ENCODE measurements around the gene KCNJ18. TPM values are rescaled to one million over a fixed set of nuclear protein-coding genes. Genes with fewer than 3 reads are reported as not detected.
"Not testable (repeated sequence)": the region's sequence is repeated elsewhere in the genome, so short reads cannot be mapped to it uniquely, and the experiment has no call there.

The KCNJ18 gene
- total RNA-seq, 4 donors from 2014 or later = not detected

GRCh38 chr17:21689604-21690003 lies 2.7 kb upstream of the KCNJ18 start:
- intact Hi-C loops (cut with DNase I; ENCODE audit: low total_unique reads) = no loop called here
- no peaks in the 10 kb centered on the region for H3K36me3 ChIP-seq
- no peaks in the 10 kb centered on the region for H3K9me3 ChIP-seq
- no peak overlapping the region for H3K4me3 ChIP-seq
- H3K27me3 ChIP-seq = no peaks in the 10 kb centered on the region
- H3K27ac ChIP-seq = no peak overlapping the region
- 64 to 72% methylated on average over 4 to 7 of the region's 7 CpGs for WGBS, 2 donors (ENCODE audit: low coverage in 1 of 2)
- no peak for DNase-seq
- in situ Hi-C loops (cut with MboI; ENCODE audit: low pct_ligation_motif_present in 1 of 4, low pct_unique_long_range_greater_than_20kb in 1 of 4, low sequenced_read_pairs in 3 of 4) = loop anchor here (5.0 to 10.0 kb wide), 2 partner anchors 285 to 287 kb away; no protein-coding TSS in a partner anchor
- no peaks in the 10 kb centered on the region for H3K4me1 ChIP-seq
- no peak for TF ChIP-seq POLR2A (IDR thresholded peaks at IDR 0.05)
- TF ChIP-seq POLR2AphosphoS5 (IDR thresholded peaks at IDR 0.05) = no peak
- no peak for TF ChIP-seq EP300 (IDR thresholded peaks at IDR 0.05; ENCODE audit: low read depth)
- TF ChIP-seq CTCF (IDR thresholded peaks at IDR 0.05) = no peak

- H3K36me3 ChIP-seq; in situ Hi-C loops (cut with MboI; ENCODE audit: low pct_ligation_motif_present in 1 of 4, low pct_unique_long_range_greater_than_20kb in 1 of 4, low sequenced_read_pairs in 3 of 4); intact Hi-C loops (cut with DNase I; ENCODE audit: low total_unique reads); H3K27ac ChIP-seq; H3K4me3 ChIP-seq; H3K4me1 ChIP-seq; H3K9me3 ChIP-seq; H3K27me3 ChIP-seq; DNase-seq: not testable (repeated sequence)
- WGBS, 2 donors (ENCODE audit: low coverage in 1 of 2) = 50 to 57% methylated on average over 1 to 2 of the region's 2 CpGs
Observed at GRCh38 chr17:21690811-21691210, 1.5 kb upstream of the KCNJ18 start.

- H3K36me3 ChIP-seq; H3K9me3 ChIP-seq; H3K4me3 ChIP-seq; H3K4me1 ChIP-seq; H3K27ac ChIP-seq; intact Hi-C loops (cut with DNase I; ENCODE audit: low total_unique reads); DNase-seq; H3K27me3 ChIP-seq; in situ Hi-C loops (cut with MboI; ENCODE audit: low pct_ligation_motif_present in 1 of 4, low pct_unique_long_range_greater_than_20kb in 1 of 4, low sequenced_read_pairs in 3 of 4): not testable (repeated sequence)
- 88% methylated on average over 6 of the region's 6 CpGs; no CpG with 5 or more reads in 1 of the 2 donors for WGBS, 2 donors (ENCODE audit: low coverage in 1 of 2)
Observed at GRCh38 chr17:21691481-21691880, 842 bp upstream of the KCNJ18 start.

GRCh38 chr17:21692704-21693065 lies 362 bp downstream of the KCNJ18 start:
- H3K9me3 ChIP-seq; H3K27ac ChIP-seq; H3K4me1 ChIP-seq; H3K4me3 ChIP-seq; in situ Hi-C loops (cut with MboI; ENCODE audit: low pct_ligation_motif_present in 1 of 4, low pct_unique_long_range_greater_than_20kb in 1 of 4, low sequenced_read_pairs in 3 of 4); H3K27me3 ChIP-seq; intact Hi-C loops (cut with DNase I; ENCODE audit: low total_unique reads); DNase-seq; H3K36me3 ChIP-seq: not testable (repeated sequence)
- 71% methylated on average over 11 of the region's 12 CpGs; no CpG with 5 or more reads in 1 of the 2 donors for WGBS, 2 donors (ENCODE audit: low coverage in 1 of 2)

- H3K27me3 ChIP-seq; H3K4me1 ChIP-seq; H3K9me3 ChIP-seq; DNase-seq; in situ Hi-C loops (cut with MboI; ENCODE audit: low pct_ligation_motif_present in 1 of 4, low pct_unique_long_range_greater_than_20kb in 1 of 4, low sequenced_read_pairs in 3 of 4); intact Hi-C loops (cut with DNase I; ENCODE audit: low total_unique reads); H3K27ac ChIP-seq; H3K4me3 ChIP-seq; H3K36me3 ChIP-seq: not testable (repeated sequence)
- WGBS, 2 donors (ENCODE audit: low coverage in 1 of 2) = 67% methylated on average over 6 of the region's 6 CpGs; no CpG with 5 or more reads in 1 of the 2 donors
Observed at GRCh38 chr17:21693391-21693796, 1.1 kb downstream of the KCNJ18 start.

GRCh38 chr17:21693937-21694336 lies 1.6 kb downstream of the KCNJ18 start:
- in situ Hi-C loops (cut with MboI; ENCODE audit: low pct_ligation_motif_present in 1 of 4, low pct_unique_long_range_greater_than_20kb in 1 of 4, low sequenced_read_pairs in 3 of 4); H3K36me3 ChIP-seq; H3K4me1 ChIP-seq; H3K27ac ChIP-seq; H3K27me3 ChIP-seq; H3K9me3 ChIP-seq; DNase-seq; intact Hi-C loops (cut with DNase I; ENCODE audit: low total_unique reads); H3K4me3 ChIP-seq: not testable (repeated sequence)
- WGBS, 2 donors (ENCODE audit: low coverage in 1 of 2) = 74% methylated on average over 3 of the region's 4 CpGs; no CpG with 5 or more reads in 1 of the 2 donors

- H3K9me3 ChIP-seq; H3K4me3 ChIP-seq; intact Hi-C loops (cut with DNase I; ENCODE audit: low total_unique reads); DNase-seq; H3K4me1 ChIP-seq; H3K36me3 ChIP-seq; in situ Hi-C loops (cut with MboI; ENCODE audit: low pct_ligation_motif_present in 1 of 4, low pct_unique_long_range_greater_than_20kb in 1 of 4, low sequenced_read_pairs in 3 of 4); H3K27me3 ChIP-seq; H3K27ac ChIP-seq: not testable (repeated sequence)
- 77 to 100% methylated on average over 2 to 3 of the region's 3 CpGs for WGBS, 2 donors (ENCODE audit: low coverage in 1 of 2)
Observed at GRCh38 chr17:21696227-21696626, 3.9 kb downstream of the KCNJ18 start.

- H3K9me3 ChIP-seq; H3K27ac ChIP-seq; intact Hi-C loops (cut with DNase I; ENCODE audit: low total_unique reads); H3K36me3 ChIP-seq; in situ Hi-C loops (cut with MboI; ENCODE audit: low pct_ligation_motif_present in 1 of 4, low pct_unique_long_range_greater_than_20kb in 1 of 4, low sequenced_read_pairs in 3 of 4); H3K27me3 ChIP-seq; H3K4me1 ChIP-seq; H3K4me3 ChIP-seq; DNase-seq: not testable (repeated sequence)
- WGBS, 2 donors (ENCODE audit: low coverage in 1 of 2) = 64% methylated on average over 3 to 7 of the region's 7 CpGs
Observed at GRCh38 chr17:21696842-21697507, 4.7 kb downstream of the KCNJ18 start.

- in situ Hi-C loops (cut with MboI; ENCODE audit: low pct_ligation_motif_present in 1 of 4, low pct_unique_long_range_greater_than_20kb in 1 of 4, low sequenced_read_pairs in 3 of 4); H3K4me1 ChIP-seq; H3K9me3 ChIP-seq; H3K4me3 ChIP-seq; H3K27ac ChIP-seq; H3K36me3 ChIP-seq; H3K27me3 ChIP-seq; DNase-seq; intact Hi-C loops (cut with DNase I; ENCODE audit: low total_unique reads): not testable (repeated sequence)
- 25 to 40% methylated on average over 1 of the region's 1 CpG for WGBS, 2 donors (ENCODE audit: low coverage in 1 of 2)
Observed at GRCh38 chr17:21697508-21697860, 5.2 kb downstream of the KCNJ18 start.

Data from transverse colon (tissue), 4 donors.